Suppressor macrophage (primary cell): ENCODE results near the gene DNAJC19.
"Not testable (repeated sequence)": the region's sequence is repeated elsewhere in the genome, so short reads cannot be mapped to it uniquely, and the experiment has no call there.

Experiments used
- DNase-seq, 4 experiments: peaks; one replicate each; pipeline ENCODE4 v3.0.0-alpha.2; 2020 to 2022
- total RNA-seq, 17 experiments: gene quantifications; one replicate each; lab custom pipeline; 2026; ENCODE audit warnings: mixed read lengths in 6 of 17, inconsistent platforms in 3 of 17; lab: John Stamatoyannopoulos, UW

DNAJC19 gene
- total RNA-seq, result 9.0 to 21.5 (median 14.9) reads per million in 17 experiments

- DNase-seq, result peak; percentile 91 to 96 (median 95)
These were observed at the start of gene DNAJC19 for GRCh38 chr3:180989291-180990163. Gene DNAJC19 (minus strand): TSS chr3:180989736. CDS start chr3:180989602, 134 bp downstream.

- DNase-seq, result no peak
These were observed 41.4 kb upstream of the DNAJC19 start for GRCh38 chr3:181030948-181031347.

- DNase-seq, result no peak
These were observed 35.7 kb upstream of the DNAJC19 start for GRCh38 chr3:181025204-181025603.

GRCh38 chr3:181017690-181018089 is 28.2 kb upstream of the DNAJC19 start:
- DNase-seq, result no peak

GRCh38 chr3:181009225-181009624 is 19.7 kb upstream of the DNAJC19 start:
- DNase-seq, result no peak

GRCh38 chr3:181008796-181009195 is 19.3 kb upstream of the DNAJC19 start:
- no peak for DNase-seq

- DNase-seq, result no peak
These were observed 17.7 kb upstream of the DNAJC19 start for GRCh38 chr3:181007262-181007661.

GRCh38 chr3:181006541-181006940 is 17.0 kb upstream of the DNAJC19 start:
- no peak for DNase-seq

- DNase-seq, result not testable (repeated sequence)
These were observed 13.9 kb upstream of the DNAJC19 start for GRCh38 chr3:181003469-181003868.

GRCh38 chr3:181002331-181002730 is 12.8 kb upstream of the DNAJC19 start:
- not testable (repeated sequence) for DNase-seq

GRCh38 chr3:180996415-180996932 is 6.9 kb upstream of the DNAJC19 start:
- DNase-seq, result no peak

- DNase-seq, result peak in 1 of 4 experiments; percentile 3
These were observed 969 bp upstream of the DNAJC19 start for GRCh38 chr3:180990505-180990904.

GRCh38 chr3:180987344-180987743 is 2.2 kb downstream of the DNAJC19 start:
- DNase-seq, result no peak

- not testable (repeated sequence) for DNase-seq
These were observed 3.2 kb downstream of the DNAJC19 start for GRCh38 chr3:180986366-180986765.

- no peak for DNase-seq
These were observed 6.4 kb downstream of the DNAJC19 start for GRCh38 chr3:180983136-180983535.

- no peak for DNase-seq
These were observed 7.6 kb downstream of the DNAJC19 start for GRCh38 chr3:180981912-180982311.

- DNase-seq, result no peak
These were observed 8.9 kb downstream of the DNAJC19 start for GRCh38 chr3:180980611-180981010.

GRCh38 chr3:180979961-180980360 is 9.6 kb downstream of the DNAJC19 start:
- no peak for DNase-seq

GRCh38 chr3:180977498-180977897 is 12.0 kb downstream of the DNAJC19 start:
- no peak for DNase-seq

GRCh38 chr3:180974286-180974685 is 15.2 kb downstream of the DNAJC19 start:
- no peak for DNase-seq

GRCh38 chr3:180973543-180973942 is 16.0 kb downstream of the DNAJC19 start:
- DNase-seq, result no peak

- no peak for DNase-seq
These were observed 18.6 kb downstream of the DNAJC19 start for GRCh38 chr3:180970931-180971330.

- no peak for DNase-seq
These were observed 27.0 kb downstream of the DNAJC19 start for GRCh38 chr3:180962530-180962929.

- no peak for DNase-seq
These were observed 28.0 kb downstream of the DNAJC19 start for GRCh38 chr3:180961552-180961951.
